Uterus (tissue), 2 donors: ENCODE results near the gene NEUROD1.

Experiments used
- CTCF ChIP-seq, 4 experiments: fragments of 200-600 bp in 2 of 4; fragments of 450-650 bp in 2 of 4; sonication (generic) in 2 of 4; IDR thresholded peaks; one replicate each; pipeline ENCODE4 v1.5.1; 2016 to 2019; ENCODE audit warnings: antibody characterized with exemption in 4 of 4, mild to moderate bottlenecking in 2 of 4, moderate library complexity in 1 of 4
- POLR2A ChIP-seq, 2 donors: fragments of 450-650 bp; IDR thresholded peaks; one replicate each; pipeline ENCODE4 v1.6.1; 2016; ENCODE audit warnings: antibody characterized with exemption in 2 of 2, mild to moderate bottlenecking in 1 of 2, moderate library complexity in 1 of 2

GRCh38 chr2:181660181-181660580, 20.1 kb downstream of the NEUROD1 start:
- no peak for TF ChIP-seq CTCF (IDR thresholded peaks at IDR 0.05)
- no peak for TF ChIP-seq POLR2A (IDR thresholded peaks at IDR 0.05)
